GM12891 (cell line): Measurements from ENCODE around the gene S100A12.

ENCODE experiments used
- PAX5 ChIP-seq: IDR thresholded peaks from 2 replicates; pipeline ENCODE4 v1.6.1; 2011; ENCODE audit warnings: low read length, moderate library complexity, mild to moderate bottlenecking; ENCODE audit not compliant: insufficient read depth, severe bottlenecking
- POLR2A ChIP-seq: IDR thresholded peaks from 2 replicates; pipeline ENCODE4 v1.6.1; 2011; ENCODE audit warnings: low read depth, low read length, control low read depth
- POLR2AphosphoS5 ChIP-seq: IDR thresholded peaks from 2 replicates; pipeline ENCODE4 v1.6.1; 2011; ENCODE audit warnings: low read depth, low read length, control low read depth
- POU2F2 ChIP-seq: IDR thresholded peaks from 2 replicates; pipeline ENCODE4 v1.6.1; 2011; ENCODE audit warnings: low read depth, mild to moderate bottlenecking, control low read depth, low read length, moderate library complexity
- SPI1 ChIP-seq: IDR thresholded peaks from 2 replicates; pipeline ENCODE4 v1.6.1; 2011; ENCODE audit warnings: low read depth, low read length, control low read depth
- TAF1 ChIP-seq: IDR thresholded peaks from 2 replicates; pipeline ENCODE4 v1.6.1; 2011; ENCODE audit warnings: low read depth, low read length, control low read depth

GRCh38 chr1:153352523-153352922, 22.9 kb downstream of the S100A12 start:
- TF ChIP-seq POLR2AphosphoS5 = no peak
- TF ChIP-seq POLR2A = no peak
- no peak for TF ChIP-seq TAF1
- TF ChIP-seq SPI1 = peak; percentile 27; the same call in 1 of the 2 replicates
- TF ChIP-seq POU2F2 = no peak
- no peak for TF ChIP-seq PAX5
